MCF 10A (cell line): ENCODE data around the gene SAYSD1. TPM values are rescaled to one million over a fixed set of nuclear protein-coding genes. Genes with fewer than 3 reads are reported as not detected.

Experiments
- BruUV-seq: library from RNA; stranded (reverse); fragments of 400-500 nt; replicated peaks from 2 replicates; lab custom pipeline; 2021; lab: Mats Ljungman, UMichigan
- CTCF ChIA-PET: fragments of 300-600 bp; sonication (Branson Sonifier 250); formaldehyde crosslinking; extraction: SDS; loops from one replicate; lab custom pipeline; 2021; ENCODE audit warnings: antibody characterized with exemption, inconsistent platforms; lab: Yijun Ruan, JAX
- POLR2A ChIA-PET: fragments of 300-600, 350-650 bp; sonication (Branson Sonifier 250); formaldehyde crosslinking; extraction: SDS; loops from one replicate; lab custom pipeline; 2020; ENCODE audit warnings: antibody characterized with exemption, inconsistent platforms; lab: Yijun Ruan, JAX
- DNase-seq: peaks from one replicate; pipeline ENCODE4 v3.0.0-alpha.2; 2018; ENCODE audit not compliant: unreplicated experiment
- H3K27ac Mint-ChIP-seq: one replicate; pipeline ENCODE4 v1.8.0; 2022; ENCODE audit warnings: mild to moderate bottlenecking, low read depth, mixed read lengths; ENCODE audit not compliant: unreplicated experiment
- H3K27me3 Mint-ChIP-seq: one replicate; pipeline ENCODE4 v1.8.0; 2022; ENCODE audit warnings: mixed read lengths; ENCODE audit not compliant: insufficient read depth, unreplicated experiment
- H3K36me3 Mint-ChIP-seq: one replicate; pipeline ENCODE4 v1.8.0; 2022; ENCODE audit warnings: mild to moderate bottlenecking, moderate library complexity, mixed read lengths; ENCODE audit not compliant: insufficient read depth, unreplicated experiment
- H3K4me1 Mint-ChIP-seq: one replicate; pipeline ENCODE4 v1.8.0; 2022; ENCODE audit warnings: mixed read lengths; ENCODE audit not compliant: insufficient read depth, unreplicated experiment
- H3K4me3 Mint-ChIP-seq: one replicate; pipeline ENCODE4 v1.8.0; 2022; ENCODE audit warnings: mild to moderate bottlenecking, moderate library complexity, mixed read lengths; ENCODE audit not compliant: unreplicated experiment
- H3K9me3 Mint-ChIP-seq: one replicate; pipeline ENCODE4 v1.8.0; 2022; ENCODE audit warnings: mixed read lengths; ENCODE audit not compliant: unreplicated experiment
- intact Hi-C: fragments of 100-400 bp; cut with micrococcal nuclease; formaldehyde crosslinking; loops from 2 replicates; pipeline ENCODE4 v1.14.1; 2022
- total RNA-seq: library from RNA; stranded (reverse); gene quantifications from 2 replicates; pipeline ENCODE4 v1.2.3, GENCODE V29; 2022
- TF ChIP-seq, protein P1 (sequence below): fragments of 200-600 bp; IDR thresholded peaks from one replicate; pipeline ENCODE4 v1.8.0; 2022; ENCODE audit warnings: antibody characterized with exemption, mild to moderate bottlenecking; ENCODE audit not compliant: unreplicated experiment

The SAYSD1 gene
- total RNA-seq, 1 experiment from 2014 or later: 10.9 TPM

DNA sequence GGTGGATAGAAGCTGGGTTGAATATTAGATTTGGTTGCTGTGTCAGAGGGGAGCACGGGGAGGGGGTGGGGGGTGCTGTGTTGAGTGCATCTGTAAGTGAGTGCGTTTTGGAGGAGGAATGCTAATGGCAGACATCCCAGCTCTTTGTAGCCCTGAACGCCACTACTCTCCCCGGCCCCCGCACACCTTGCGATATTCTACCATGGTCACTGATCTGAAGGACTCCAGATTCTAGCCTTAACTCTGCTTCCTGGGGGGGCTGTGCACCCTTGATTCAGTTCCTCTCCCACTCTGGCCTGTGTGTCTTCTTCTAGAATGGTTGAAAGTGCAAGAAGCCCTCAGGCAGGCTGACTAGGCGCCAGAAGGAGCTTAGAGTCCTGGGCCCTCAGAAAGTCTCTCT is 59.3 kb downstream of the SAYSD1 start:
- POLR2A ChIA-PET: no interaction called here

DNA sequence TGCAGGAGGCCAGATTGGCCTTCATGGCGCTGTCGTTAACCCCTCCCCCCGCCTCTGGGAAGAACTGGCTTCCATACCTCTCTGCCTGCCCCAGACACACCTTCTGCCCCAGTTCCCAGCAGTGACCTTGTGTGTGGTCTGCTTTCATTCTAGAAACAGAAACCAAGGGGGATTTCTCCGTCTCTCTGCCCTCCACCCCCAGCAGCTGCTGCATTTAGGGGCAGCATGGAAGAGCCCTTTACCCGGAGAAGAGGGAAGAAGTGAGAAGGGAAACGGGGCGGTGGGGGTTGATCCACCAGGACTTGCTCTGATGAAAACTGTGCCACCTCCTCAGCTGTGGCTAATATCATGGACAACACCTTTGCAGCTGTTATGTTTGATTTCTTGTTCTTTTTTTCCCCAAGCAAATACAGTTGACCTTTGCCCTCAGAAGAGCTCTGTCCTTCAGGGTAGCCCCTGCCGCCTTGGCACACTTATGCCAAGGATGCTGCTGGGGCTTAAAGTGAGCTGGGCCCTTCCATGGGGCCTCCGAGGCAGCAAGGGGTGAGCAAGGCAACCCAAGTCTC is 60.3 kb downstream of the SAYSD1 start:
- ChIA-PET CTCF (interaction anchor here (0.6 to 1.0 kb wide), 4 partner anchors 9 to 308 kb away, joined by 3 to 4 read pairs (median 4); no protein-coding TSS in a partner anchor), POLR2A (no interaction called here)
- H3K36me3 Mint-ChIP-seq: peaks cover 4% of the 10 kb centered on the region
- H3K27me3 Mint-ChIP-seq: peaks cover 2% of the 10 kb centered on the region
- no TSS peak for BruUV-seq
- DNase-seq: no peak
- intact Hi-C loops: no loop called here
- H3K4me3 Mint-ChIP-seq: no peak overlapping the region
- no peak overlapping the region for H3K27ac Mint-ChIP-seq
- H3K4me1 Mint-ChIP-seq: peaks cover 16% of the 10 kb centered on the region
- TF ChIP-seq, protein P1, sequence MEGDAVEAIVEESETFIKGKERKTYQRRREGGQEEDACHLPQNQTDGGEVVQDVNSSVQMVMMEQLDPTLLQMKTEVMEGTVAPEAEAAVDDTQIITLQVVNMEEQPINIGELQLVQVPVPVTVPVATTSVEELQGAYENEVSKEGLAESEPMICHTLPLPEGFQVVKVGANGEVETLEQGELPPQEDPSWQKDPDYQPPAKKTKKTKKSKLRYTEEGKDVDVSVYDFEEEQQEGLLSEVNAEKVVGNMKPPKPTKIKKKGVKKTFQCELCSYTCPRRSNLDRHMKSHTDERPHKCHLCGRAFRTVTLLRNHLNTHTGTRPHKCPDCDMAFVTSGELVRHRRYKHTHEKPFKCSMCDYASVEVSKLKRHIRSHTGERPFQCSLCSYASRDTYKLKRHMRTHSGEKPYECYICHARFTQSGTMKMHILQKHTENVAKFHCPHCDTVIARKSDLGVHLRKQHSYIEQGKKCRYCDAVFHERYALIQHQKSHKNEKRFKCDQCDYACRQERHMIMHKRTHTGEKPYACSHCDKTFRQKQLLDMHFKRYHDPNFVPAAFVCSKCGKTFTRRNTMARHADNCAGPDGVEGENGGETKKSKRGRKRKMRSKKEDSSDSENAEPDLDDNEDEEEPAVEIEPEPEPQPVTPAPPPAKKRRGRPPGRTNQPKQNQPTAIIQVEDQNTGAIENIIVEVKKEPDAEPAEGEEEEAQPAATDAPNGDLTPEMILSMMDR: no peak
- H3K9me3 Mint-ChIP-seq: no peaks in the 10 kb centered on the region

More for the DNA sequence above, 59.3 kb downstream of the SAYSD1 start:
- CTCF ChIA-PET: interaction anchor here (0.6 to 1.0 kb wide), 3 partner anchors 51 to 115 kb away, joined by 3 to 4 read pairs (median 3); no protein-coding TSS in a partner anchor
- no TSS peak for BruUV-seq
- no peak overlapping the region for H3K27ac Mint-ChIP-seq
- no peaks in the 10 kb centered on the region for H3K9me3 Mint-ChIP-seq
- TF ChIP-seq, protein P1: no peak
- peaks cover 12% of the 10 kb centered on the region for H3K4me1 Mint-ChIP-seq
- H3K27me3 Mint-ChIP-seq: peaks cover 12% of the 10 kb centered on the region
- H3K4me3 Mint-ChIP-seq: no peak overlapping the region
- peaks cover 4% of the 10 kb centered on the region for H3K36me3 Mint-ChIP-seq
- intact Hi-C loops: no loop called here
- no peak for DNase-seq

Other genes starting within 250 kb of the SAYSD1 start
- gene GLP1R, start 66.4 kb downstream of the SAYSD1 start, total RNA-seq: not detected in 2 replicates
- gene KCNK5, start 114.3 kb upstream of the SAYSD1 start, total RNA-seq: 1.3 and 2.6 TPM in 2 replicates
- gene KCNK17, start 199.2 kb upstream of the SAYSD1 start, total RNA-seq: not detected in 2 replicates
- not detected in 2 replicates for gene KCNK16, start 207.5 kb upstream of the SAYSD1 start, total RNA-seq